Neural progenitor cell (in vitro differentiated cells): ENCODE measurements around the gene TPRX2. TPM values are rescaled to one million over a fixed set of nuclear protein-coding genes. Genes with fewer than 3 reads are reported as not detected.

ENCODE experiments used
- DNase-seq: peaks from one replicate; pipeline ENCODE4 v3.0.0-alpha.2; 2016; ENCODE audit warnings: low spot score
- H2AFZ ChIP-seq: fragments of 200-600 bp; sonication (generic); replicated peaks from 2 replicates; pipeline ENCODE4 v1.6.1; 2016; ENCODE audit warnings: antibody characterized with exemption
- H3F3A ChIP-seq: fragments of 200-600 bp; sonication (generic); 2 replicates; pipeline ENCODE4 v1.6.1; 2016; ENCODE audit warnings: antibody characterized with exemption, low read depth
- H3K27ac ChIP-seq: fragments of 200-600 bp; sonication (generic); 2 replicates; pipeline ENCODE4 v1.5.1; 2016; ENCODE audit warnings: mild to moderate bottlenecking
- H3K27me3 ChIP-seq: fragments of 200-600 bp; sonication (generic); 2 replicates; pipeline ENCODE4 v1.6.1; 2016; ENCODE audit warnings: mild to moderate bottlenecking, moderate library complexity
- H3K36me3 ChIP-seq: fragments of 200-600 bp; sonication (generic); 2 replicates; pipeline ENCODE4 v1.5.1; 2016
- H3K4me1 ChIP-seq: fragments of 200-600 bp; sonication (generic); 2 replicates; pipeline ENCODE4 v1.6.1; 2016; ENCODE audit warnings: mixed run types
- H3K4me2 ChIP-seq: fragments of 200-600 bp; sonication (generic); 2 replicates; pipeline ENCODE4 v1.6.1; 2016
- H3K4me3 ChIP-seq: fragments of 200-600 bp; sonication (generic); 2 replicates; pipeline ENCODE4 v1.5.1; 2016
- H3K79me2 ChIP-seq: fragments of 200-600 bp; sonication (generic); 2 replicates; pipeline ENCODE4 v1.6.1; 2016; ENCODE audit warnings: low read depth
- H3K9ac ChIP-seq: fragments of 200-600 bp; sonication (generic); 2 replicates; pipeline ENCODE4 v1.6.1; 2016
- H3K9me3 ChIP-seq: fragments of 200-600 bp; sonication (generic); 2 replicates; pipeline ENCODE4 v1.5.1; 2016; ENCODE audit warnings: low read depth
- H4K20me1 ChIP-seq: fragments of 200-600 bp; sonication (generic); 2 replicates; pipeline ENCODE4 v1.6.1; 2016; ENCODE audit warnings: low read depth
- H3K27ac Mint-ChIP-seq: 3 replicates; pipeline ENCODE4 v1.8.0; 2021; ENCODE audit warnings: mixed read lengths
- H3K27me3 Mint-ChIP-seq: 2 replicates; pipeline ENCODE4 v1.8.0; 2022; ENCODE audit warnings: low read depth, mild to moderate bottlenecking, inconsistent platforms, moderate library complexity, mixed read lengths; ENCODE audit not compliant: insufficient read depth
- H3K36me3 Mint-ChIP-seq: 3 replicates; pipeline ENCODE4 v1.8.0; 2021; ENCODE audit warnings: mixed read lengths
- H3K4me1 Mint-ChIP-seq: 3 replicates; pipeline ENCODE4 v1.8.0; 2021; ENCODE audit warnings: mixed read lengths
- H3K4me3 Mint-ChIP-seq: 3 replicates; pipeline ENCODE4 v1.8.0; 2021; ENCODE audit warnings: mild to moderate bottlenecking, moderate library complexity, mixed read lengths
- H3K9me3 Mint-ChIP-seq: 3 replicates; pipeline ENCODE4 v1.8.0; 2020; ENCODE audit warnings: mixed read lengths
- EZH2 ChIP-seq: fragments of 200-600 bp; sonication (generic); IDR thresholded peaks from 2 replicates; pipeline ENCODE4 v1.6.1; 2017; ENCODE audit warnings: antibody characterized with exemption, mild to moderate bottlenecking, moderate library complexity
- EZH2phosphoT487 ChIP-seq: fragments of 200-600 bp; sonication (generic); IDR thresholded peaks from 2 replicates; pipeline ENCODE4 v1.6.1; 2017; ENCODE audit warnings: antibody characterized with exemption
- total RNA-seq: library from RNA; depleted of rRNA; stranded (reverse); fragments of >200 nt; gene quantifications from 2 replicates; pipeline ENCODE4 v1.2.3, GENCODE V29; 2015; ENCODE audit warnings: low replicate concordance
- TF ChIP-seq, protein P1 (sequence below): fragments of 200-600 bp; sonication (generic); IDR thresholded peaks from 2 replicates; pipeline ENCODE4 v1.5.1; 2017; ENCODE audit warnings: antibody characterized with exemption, mild to moderate bottlenecking

The TPRX2 gene
- total RNA-seq, 1 donor from 2014 or later: not detected

DNA sequence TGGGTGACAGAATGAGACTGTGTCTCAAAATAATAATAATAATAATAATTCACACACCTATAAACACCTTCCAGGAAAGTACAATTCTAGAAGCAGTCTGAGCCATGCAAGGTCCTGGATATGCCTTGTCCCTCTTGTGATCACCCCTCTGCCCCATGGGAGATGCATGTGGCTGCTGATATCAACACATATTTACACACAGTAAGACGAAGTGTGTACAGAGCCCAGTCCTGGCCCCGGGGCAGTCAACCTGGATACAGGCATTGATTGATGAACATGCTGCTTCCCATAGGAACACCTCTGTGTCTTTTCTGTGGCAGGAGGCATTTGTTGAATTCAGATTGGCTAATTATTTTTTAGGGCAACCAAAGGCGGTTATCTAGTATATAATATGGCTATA is 23.9 kb downstream of the TPRX2 start:
- no peaks in the 10 kb centered on the region for H3K9me3 ChIP-seq
- no peak overlapping the region for H3K4me3 ChIP-seq
- H3K27me3 Mint-ChIP-seq: peaks cover 11% of the 10 kb centered on the region
- H3K4me3 Mint-ChIP-seq: no peak overlapping the region
- H3K9me3 Mint-ChIP-seq: peaks cover 4% of the 10 kb centered on the region
- no peaks in the 10 kb centered on the region for H3K79me2 ChIP-seq
- no peak overlapping the region for H3K9ac ChIP-seq
- H3K4me2 ChIP-seq: no peak overlapping the region
- no peak for DNase-seq
- peaks cover 8% of the 10 kb centered on the region for H3K4me1 ChIP-seq
- no peaks in the 10 kb centered on the region for H3K36me3 Mint-ChIP-seq
- TF ChIP-seq, protein P1, sequence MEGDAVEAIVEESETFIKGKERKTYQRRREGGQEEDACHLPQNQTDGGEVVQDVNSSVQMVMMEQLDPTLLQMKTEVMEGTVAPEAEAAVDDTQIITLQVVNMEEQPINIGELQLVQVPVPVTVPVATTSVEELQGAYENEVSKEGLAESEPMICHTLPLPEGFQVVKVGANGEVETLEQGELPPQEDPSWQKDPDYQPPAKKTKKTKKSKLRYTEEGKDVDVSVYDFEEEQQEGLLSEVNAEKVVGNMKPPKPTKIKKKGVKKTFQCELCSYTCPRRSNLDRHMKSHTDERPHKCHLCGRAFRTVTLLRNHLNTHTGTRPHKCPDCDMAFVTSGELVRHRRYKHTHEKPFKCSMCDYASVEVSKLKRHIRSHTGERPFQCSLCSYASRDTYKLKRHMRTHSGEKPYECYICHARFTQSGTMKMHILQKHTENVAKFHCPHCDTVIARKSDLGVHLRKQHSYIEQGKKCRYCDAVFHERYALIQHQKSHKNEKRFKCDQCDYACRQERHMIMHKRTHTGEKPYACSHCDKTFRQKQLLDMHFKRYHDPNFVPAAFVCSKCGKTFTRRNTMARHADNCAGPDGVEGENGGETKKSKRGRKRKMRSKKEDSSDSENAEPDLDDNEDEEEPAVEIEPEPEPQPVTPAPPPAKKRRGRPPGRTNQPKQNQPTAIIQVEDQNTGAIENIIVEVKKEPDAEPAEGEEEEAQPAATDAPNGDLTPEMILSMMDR: no peak
- TF ChIP-seq EZH2 (no peak), EZH2phosphoT487 (no peak)
- no peak overlapping the region for H2AFZ ChIP-seq
- no peaks in the 10 kb centered on the region for H3K27me3 ChIP-seq
- H3K27ac Mint-ChIP-seq: no peak overlapping the region
- H3K4me1 Mint-ChIP-seq: peaks cover 9% of the 10 kb centered on the region
- no peaks in the 10 kb centered on the region for H4K20me1 ChIP-seq
- H3K27ac ChIP-seq: no peak overlapping the region
- H3F3A ChIP-seq: peaks cover 9% of the 10 kb centered on the region
- H3K36me3 ChIP-seq: no peaks in the 10 kb centered on the region

DNA sequence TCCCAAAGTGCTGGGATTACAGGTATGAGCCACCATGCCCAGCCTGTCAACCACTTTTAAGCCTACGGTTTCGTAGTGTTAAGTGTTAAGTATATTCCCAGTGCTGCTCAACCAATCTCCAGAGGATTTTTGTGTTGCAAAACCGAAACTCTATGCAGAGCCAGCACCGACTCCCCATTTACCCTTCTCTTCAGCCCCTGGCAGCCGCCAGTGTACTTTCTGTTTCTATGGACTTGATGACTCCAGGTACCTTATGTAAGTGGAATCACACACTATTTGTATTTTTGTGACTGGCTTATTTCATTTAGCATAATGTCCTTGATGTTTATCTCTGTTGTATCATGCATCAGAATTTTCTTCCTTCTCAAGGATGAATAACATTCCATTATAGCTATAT is 26.0 kb downstream of the TPRX2 start:
- Mint-ChIP-seq H3K27me3 (peaks cover 9% of the 10 kb centered on the region), H3K27ac (no peak overlapping the region)
- TF ChIP-seq EZH2phosphoT487 (no peak), EZH2 (no peak)
- TF ChIP-seq, protein P1: no peak

DNA sequence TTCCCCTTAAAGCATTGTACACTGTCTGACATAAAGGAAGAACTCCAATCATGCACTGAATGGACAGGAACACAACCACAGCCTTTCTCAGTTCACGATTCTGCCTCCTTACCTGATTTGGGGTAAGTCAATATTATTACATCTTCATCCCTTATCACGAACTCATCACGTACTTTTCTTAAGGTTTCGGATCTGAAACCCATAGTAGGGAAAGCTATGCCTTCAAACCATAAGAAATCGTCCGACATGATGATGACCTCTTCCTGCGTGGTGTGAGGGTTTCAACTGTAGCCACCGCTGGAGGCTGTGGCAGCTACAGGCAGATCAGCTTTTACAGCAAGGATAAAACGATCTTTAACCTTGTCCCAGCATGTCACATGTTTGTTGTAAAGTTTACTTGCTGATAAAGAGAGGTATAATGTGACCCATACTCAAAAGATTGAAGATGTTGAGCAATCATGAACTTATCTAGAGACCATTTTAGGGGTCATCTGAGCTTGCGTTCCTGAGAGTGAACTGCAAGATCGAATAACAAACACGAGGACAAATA is 27.1 kb downstream of the TPRX2 start, which contains the start of gene SULT2A1:
SULT2A1 (minus strand) TSS at position 306 of the 550 bp plus-strand sequence; CDS start at position 248, 58 bp downstream.
- H3K4me3 Mint-ChIP-seq: no peak within 1 kb of the TSS
- Histone ChIP-seq H4K20me1 (no peaks in the 10 kb centered on the region), H3K4me1 (peaks cover 8% of the 10 kb centered on the region), H3K27ac (no peak within 1 kb of the TSS), H3K4me2 (peak within 1 kb of the TSS; percentile 32), H3F3A (peaks cover 11% of the 10 kb centered on the region), H3K9ac (no peak within 1 kb of the TSS), H3K27me3 (no peaks in the 10 kb centered on the region), H3K36me3 (no peaks in the 10 kb centered on the region), H3K79me2 (no peaks in the 10 kb centered on the region), H3K9me3 (no peaks in the 10 kb centered on the region), H3K4me3 (no peak within 1 kb of the TSS), H2AFZ (no peak within 1 kb of the TSS)
- H3K27me3 Mint-ChIP-seq: peaks cover 7% of the 10 kb centered on the region
- H3K27ac Mint-ChIP-seq: no peak within 1 kb of the TSS
- TF ChIP-seq EZH2phosphoT487: no peak
- no peak for TF ChIP-seq EZH2
- TF ChIP-seq, protein P1: no peak
- DNase-seq: no peak
- H3K9me3 Mint-ChIP-seq: no peaks in the 10 kb centered on the region
- H3K36me3 Mint-ChIP-seq: no peaks in the 10 kb centered on the region
- peaks cover 9% of the 10 kb centered on the region for H3K4me1 Mint-ChIP-seq

More for the DNA sequence above, 26.0 kb downstream of the TPRX2 start:
- H3K9ac ChIP-seq: no peak overlapping the region
- H3K9me3 ChIP-seq: no peaks in the 10 kb centered on the region
- Mint-ChIP-seq H3K36me3 (no peaks in the 10 kb centered on the region), H3K4me1 (peaks cover 9% of the 10 kb centered on the region), H3K4me3 (peak overlapping the region; percentile 3), H3K9me3 (no peaks in the 10 kb centered on the region)
- peaks cover 6% of the 10 kb centered on the region for H3F3A ChIP-seq
- H3K4me3 ChIP-seq: no peak overlapping the region
- H3K36me3 ChIP-seq: no peaks in the 10 kb centered on the region
- H2AFZ ChIP-seq: no peak overlapping the region
- no peak for DNase-seq
- H3K27me3 ChIP-seq: no peaks in the 10 kb centered on the region
- no peak overlapping the region for H3K4me2 ChIP-seq
- H3K4me1 ChIP-seq: peaks cover 8% of the 10 kb centered on the region
- no peaks in the 10 kb centered on the region for H3K79me2 ChIP-seq
- H4K20me1 ChIP-seq: no peaks in the 10 kb centered on the region
- H3K27ac ChIP-seq: no peak overlapping the region
